ENCODE measurements around the gene GDPD3. TPM values are rescaled to one million over a fixed set of nuclear protein-coding genes. Genes with fewer than 3 reads are reported as not detected.
A peak's percentile ranks its signal among the peaks of the same experiment; 100 is the strongest.

GDPD3 gene
- total and polyA plus RNA-seq, 9 of the 15 experiments (the other 6 are each of a cell fraction or from before 2014, with no cell fraction given): 0.47 to 3.9 (median 1.1) TPM

GRCh38 chr16:30063893-30064728 lies 49.2 kb downstream of the GDPD3 start (continued):
- TF ChIP-seq FOXA3 (CRISPR knock-in tag; conservative IDR thresholded peaks at IDR 0.05 in 1 of 2, IDR thresholded peaks at IDR 0.05 in 1 of 2) (no peak), KLF10 (CRISPR knock-in tag; IDR thresholded peaks at IDR 0.05) (no peak), CXXC5 (CRISPR knock-in tag; IDR thresholded peaks at IDR 0.05) (peak; percentile 43; the same call in 1 of the 2 replicates), ZNF175 (CRISPR knock-in tag; IDR thresholded peaks at IDR 0.05; ENCODE audit: low read depth) (no peak), ZNF589 (CRISPR knock-in tag; IDR thresholded peaks at IDR 0.05; ENCODE audit: low read depth) (0 out of 2 replicates have a peak, but pooled peaks have one; percentile 52), ZNF12 (CRISPR knock-in tag; IDR thresholded peaks at IDR 0.05) (no peak), ZNF75A (CRISPR knock-in tag; IDR thresholded peaks at IDR 0.05) (no peak; the same call in 1 of the 2 replicates), TCFL5 (CRISPR knock-in tag; conservative IDR thresholded peaks at IDR 0.05) (no peak), TCF7L2 (IDR thresholded peaks at IDR 0.05; ENCODE audit: low read depth, low read length) (no peak)
- TF ChIP-seq, protein P1, sequence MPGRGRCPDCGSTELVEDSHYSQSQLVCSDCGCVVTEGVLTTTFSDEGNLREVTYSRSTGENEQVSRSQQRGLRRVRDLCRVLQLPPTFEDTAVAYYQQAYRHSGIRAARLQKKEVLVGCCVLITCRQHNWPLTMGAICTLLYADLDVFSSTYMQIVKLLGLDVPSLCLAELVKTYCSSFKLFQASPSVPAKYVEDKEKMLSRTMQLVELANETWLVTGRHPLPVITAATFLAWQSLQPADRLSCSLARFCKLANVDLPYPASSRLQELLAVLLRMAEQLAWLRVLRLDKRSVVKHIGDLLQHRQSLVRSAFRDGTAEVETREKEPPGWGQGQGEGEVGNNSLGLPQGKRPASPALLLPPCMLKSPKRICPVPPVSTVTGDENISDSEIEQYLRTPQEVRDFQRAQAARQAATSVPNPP (IDR thresholded peaks at IDR 0.05; ENCODE audit: borderline replicate concordance, insufficient read depth, insufficient read length): no peak
- TF ChIP-seq, protein P2, sequence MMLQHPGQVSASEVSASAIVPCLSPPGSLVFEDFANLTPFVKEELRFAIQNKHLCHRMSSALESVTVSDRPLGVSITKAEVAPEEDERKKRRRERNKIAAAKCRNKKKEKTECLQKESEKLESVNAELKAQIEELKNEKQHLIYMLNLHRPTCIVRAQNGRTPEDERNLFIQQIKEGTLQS (IDR thresholded peaks at IDR 0.05): no peak
- TF ChIP-seq, protein P2 (CRISPR knock-in tag; conservative IDR thresholded peaks at IDR 0.05): no peak
- TF ChIP-seq, protein P3, sequence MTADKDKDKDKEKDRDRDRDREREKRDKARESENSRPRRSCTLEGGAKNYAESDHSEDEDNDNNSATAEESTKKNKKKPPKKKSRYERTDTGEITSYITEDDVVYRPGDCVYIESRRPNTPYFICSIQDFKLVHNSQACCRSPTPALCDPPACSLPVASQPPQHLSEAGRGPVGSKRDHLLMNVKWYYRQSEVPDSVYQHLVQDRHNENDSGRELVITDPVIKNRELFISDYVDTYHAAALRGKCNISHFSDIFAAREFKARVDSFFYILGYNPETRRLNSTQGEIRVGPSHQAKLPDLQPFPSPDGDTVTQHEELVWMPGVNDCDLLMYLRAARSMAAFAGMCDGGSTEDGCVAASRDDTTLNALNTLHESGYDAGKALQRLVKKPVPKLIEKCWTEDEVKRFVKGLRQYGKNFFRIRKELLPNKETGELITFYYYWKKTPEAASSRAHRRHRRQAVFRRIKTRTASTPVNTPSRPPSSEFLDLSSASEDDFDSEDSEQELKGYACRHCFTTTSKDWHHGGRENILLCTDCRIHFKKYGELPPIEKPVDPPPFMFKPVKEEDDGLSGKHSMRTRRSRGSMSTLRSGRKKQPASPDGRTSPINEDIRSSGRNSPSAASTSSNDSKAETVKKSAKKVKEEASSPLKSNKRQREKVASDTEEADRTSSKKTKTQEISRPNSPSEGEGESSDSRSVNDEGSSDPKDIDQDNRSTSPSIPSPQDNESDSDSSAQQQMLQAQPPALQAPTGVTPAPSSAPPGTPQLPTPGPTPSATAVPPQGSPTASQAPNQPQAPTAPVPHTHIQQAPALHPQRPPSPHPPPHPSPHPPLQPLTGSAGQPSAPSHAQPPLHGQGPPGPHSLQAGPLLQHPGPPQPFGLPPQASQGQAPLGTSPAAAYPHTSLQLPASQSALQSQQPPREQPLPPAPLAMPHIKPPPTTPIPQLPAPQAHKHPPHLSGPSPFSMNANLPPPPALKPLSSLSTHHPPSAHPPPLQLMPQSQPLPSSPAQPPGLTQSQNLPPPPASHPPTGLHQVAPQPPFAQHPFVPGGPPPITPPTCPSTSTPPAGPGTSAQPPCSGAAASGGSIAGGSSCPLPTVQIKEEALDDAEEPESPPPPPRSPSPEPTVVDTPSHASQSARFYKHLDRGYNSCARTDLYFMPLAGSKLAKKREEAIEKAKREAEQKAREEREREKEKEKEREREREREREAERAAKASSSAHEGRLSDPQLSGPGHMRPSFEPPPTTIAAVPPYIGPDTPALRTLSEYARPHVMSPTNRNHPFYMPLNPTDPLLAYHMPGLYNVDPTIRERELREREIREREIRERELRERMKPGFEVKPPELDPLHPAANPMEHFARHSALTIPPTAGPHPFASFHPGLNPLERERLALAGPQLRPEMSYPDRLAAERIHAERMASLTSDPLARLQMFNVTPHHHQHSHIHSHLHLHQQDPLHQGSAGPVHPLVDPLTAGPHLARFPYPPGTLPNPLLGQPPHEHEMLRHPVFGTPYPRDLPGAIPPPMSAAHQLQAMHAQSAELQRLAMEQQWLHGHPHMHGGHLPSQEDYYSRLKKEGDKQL (CRISPR knock-in tag; IDR thresholded peaks at IDR 0.05; ENCODE audit: borderline replicate concordance): no peak
- TF ChIP-seq, protein P4, sequence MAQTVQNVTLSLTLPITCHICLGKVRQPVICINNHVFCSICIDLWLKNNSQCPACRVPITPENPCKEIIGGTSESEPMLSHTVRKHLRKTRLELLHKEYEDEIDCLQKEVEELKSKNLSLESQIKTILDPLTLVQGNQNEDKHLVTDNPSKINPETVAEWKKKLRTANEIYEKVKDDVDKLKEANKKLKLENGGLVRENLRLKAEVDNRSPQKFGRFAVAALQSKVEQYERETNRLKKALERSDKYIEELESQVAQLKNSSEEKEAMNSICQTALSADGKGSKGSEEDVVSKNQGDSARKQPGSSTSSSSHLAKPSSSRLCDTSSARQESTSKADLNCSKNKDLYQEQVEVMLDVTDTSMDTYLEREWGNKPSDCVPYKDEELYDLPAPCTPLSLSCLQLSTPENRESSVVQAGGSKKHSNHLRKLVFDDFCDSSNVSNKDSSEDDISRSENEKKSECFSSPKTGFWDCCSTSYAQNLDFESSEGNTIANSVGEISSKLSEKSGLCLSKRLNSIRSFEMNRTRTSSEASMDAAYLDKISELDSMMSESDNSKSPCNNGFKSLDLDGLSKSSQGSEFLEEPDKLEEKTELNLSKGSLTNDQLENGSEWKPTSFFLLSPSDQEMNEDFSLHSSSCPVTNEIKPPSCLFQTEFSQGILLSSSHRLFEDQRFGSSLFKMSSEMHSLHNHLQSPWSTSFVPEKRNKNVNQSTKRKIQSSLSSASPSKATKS (CRISPR knock-in tag; IDR thresholded peaks at IDR 0.05): no peak

Measured in K562 (cell line).